ENCODE results near the gene CLASRP. TPM values are rescaled to one million over a fixed set of nuclear protein-coding genes. Genes with fewer than 3 reads are reported as not detected.
A peak's percentile ranks its signal among the peaks of the same experiment; 100 is the strongest.

CLASRP gene
- total and polyA plus RNA-seq, 9 of the 15 experiments (the other 6 are each of a cell fraction or from before 2014, with no cell fraction given) = 0.94 to 86.3 (median 44.0) TPM

DNA sequence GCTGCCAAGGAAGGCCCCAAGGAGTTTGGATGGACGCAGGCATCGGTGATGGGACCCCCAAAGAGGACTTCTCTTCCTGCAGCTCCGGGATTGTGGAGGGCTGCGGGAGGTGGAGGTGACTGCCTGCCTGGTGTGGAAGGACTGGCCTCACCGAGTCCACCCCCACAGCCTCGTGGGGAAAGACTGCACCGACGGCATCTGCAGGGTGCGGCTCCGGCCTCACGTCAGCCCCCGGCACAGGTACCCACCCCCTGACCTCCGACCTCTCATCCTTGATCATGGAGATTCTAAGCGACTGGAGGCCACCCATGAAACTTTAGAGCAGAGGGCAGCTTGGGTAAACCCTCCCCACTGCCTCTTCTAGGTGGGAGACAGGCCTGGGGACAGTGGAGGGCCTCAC, 16.9 kb upstream of the CLASRP start:
- DNase-seq (ENCODE audit: extremely low read depth in 1 of 4, low spot score in 3 of 4) (peak in 1 of 4 experiments; percentile 9), FAIRE-seq (no peak), ATAC-seq (no peak)
- H3K9me3 ChIP-seq (replicated peaks; ENCODE audit: control insufficient read depth, insufficient read depth, low read depth, low read length) = no peaks in the 10 kb centered on the region
- CTCF ChIA-PET (ENCODE audit: low intra/inter-chr PET ratio) = no interaction called here
- no peak overlapping the region for H2AFZ ChIP-seq (ENCODE audit: low read depth, low read length)
- intact Hi-C loops (cut with micrococcal nuclease) = no loop called here
- no peak overlapping the region for H3K4me3 ChIP-seq
- H3K79me2 ChIP-seq (ENCODE audit: control insufficient read depth, insufficient read depth, low read length) = no peaks in the 10 kb centered on the region
- no TSS peak for BruUV-seq (replicated peaks)
- peaks cover 0 to 5% of the 10 kb centered on the region in 2 experiments; a peak in 2 of 5 replicates for H3K4me1 ChIP-seq (replicated peaks in 1 of 2; ENCODE audit: control insufficient read depth in 2 of 2, insufficient read depth in 2 of 2, low read length in 2 of 2)
- no peak overlapping the region for H3K4me2 ChIP-seq (ENCODE audit: insufficient read depth, low read length)
- H3K27ac ChIP-seq (ENCODE audit: extremely low read depth, low read depth, low read length) = no peak overlapping the region
- no peaks in the 10 kb centered on the region for H3K36me3 ChIP-seq (ENCODE audit: control insufficient read depth, insufficient read depth, low read length)
- in situ Hi-C loops (cut with MboI) = no loop called here
- no peaks in the 10 kb centered on the region for H4K20me1 ChIP-seq (replicated peaks; ENCODE audit: control insufficient read depth, insufficient read depth, low read length)
- peak; percentile 61 for TF ChIP-seq NR2C1 (IDR thresholded peaks at IDR 0.05)
- no peak for TF ChIP-seq NR2C1 (tag; IDR thresholded peaks at IDR 0.05)
- no peak for TF ChIP-seq NR3C1 (CRISPR knock-in tag; IDR thresholded peaks at IDR 0.05)
- no peak overlapping the region for H3K9ac ChIP-seq (ENCODE audit: insufficient read depth in 1 of 2, low read depth in 2 of 2, low read length in 2 of 2)
- no peaks in the 10 kb centered on the region for H3K9me1 ChIP-seq (ENCODE audit: control insufficient read depth, insufficient read depth, low read length)
- no peaks in the 10 kb centered on the region; a peak in 1 of 5 replicates for H3K27me3 ChIP-seq (ENCODE audit: control insufficient read depth in 2 of 2, insufficient read depth in 2 of 2, low read length in 2 of 2)
- POLR2A ChIA-PET = no interaction called here
- 55% methylated on average over 14 of the region's 14 CpGs for WGBS (ENCODE audit: insufficient coverage, low coverage, missing lambda C conversion rate)

DNA sequence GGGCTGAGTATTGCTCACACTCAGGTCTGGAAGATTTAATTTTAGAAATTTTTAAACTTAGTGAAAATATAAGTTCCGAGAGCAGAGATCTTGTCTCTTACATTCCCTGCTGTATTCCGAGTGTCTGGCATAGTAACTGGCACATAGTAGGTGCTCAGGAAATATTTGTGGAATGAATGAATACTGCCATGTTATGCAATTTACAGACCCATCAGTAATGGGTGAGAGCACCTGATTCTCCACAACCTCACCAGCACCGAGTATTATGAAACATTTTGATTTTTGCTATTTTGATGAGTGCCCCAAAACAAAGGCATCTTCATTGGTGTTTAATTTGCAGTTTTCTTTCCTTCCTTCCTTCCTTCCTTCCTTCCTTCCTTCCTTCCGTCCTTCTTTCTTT, 15.8 kb upstream of the CLASRP start:
- BruUV-seq (replicated peaks) = no TSS peak

More for the DNA sequence above, 15.8 kb upstream of the CLASRP start:
- no peaks in the 10 kb centered on the region for H3K9me3 ChIP-seq (replicated peaks; ENCODE audit: control insufficient read depth, insufficient read depth, low read depth, low read length)
- H3K4me2 ChIP-seq (ENCODE audit: insufficient read depth, low read length) = no peak overlapping the region
- H3K4me3 ChIP-seq = no peak overlapping the region
- H3K9me1 ChIP-seq (ENCODE audit: control insufficient read depth, insufficient read depth, low read length) = no peaks in the 10 kb centered on the region
- no peaks in the 10 kb centered on the region for H3K79me2 ChIP-seq (ENCODE audit: control insufficient read depth, insufficient read depth, low read length)
- 62% methylated on average over 3 of the region's 4 CpGs for WGBS (ENCODE audit: insufficient coverage, low coverage, missing lambda C conversion rate)
- no peak overlapping the region for H3K27ac ChIP-seq (ENCODE audit: extremely low read depth, low read depth, low read length)
- no peaks in the 10 kb centered on the region for H3K36me3 ChIP-seq (ENCODE audit: control insufficient read depth, insufficient read depth, low read length)
- H3K9ac ChIP-seq (ENCODE audit: insufficient read depth in 1 of 2, low read depth in 2 of 2, low read length in 2 of 2) = no peak overlapping the region
- intact Hi-C loops (cut with micrococcal nuclease) = no loop called here
- H3K4me1 ChIP-seq (replicated peaks in 1 of 2; ENCODE audit: control insufficient read depth in 2 of 2, insufficient read depth in 2 of 2, low read length in 2 of 2) = peaks cover 0 to 5% of the 10 kb centered on the region in 2 experiments; a peak in 2 of 5 replicates
- in situ Hi-C loops (cut with MboI) = no loop called here
- H3K27me3 ChIP-seq (ENCODE audit: control insufficient read depth in 2 of 2, insufficient read depth in 2 of 2, low read length in 2 of 2) = no peaks in the 10 kb centered on the region; a peak in 1 of 5 replicates
- FAIRE-seq = peak; percentile 26
- no peak for ATAC-seq
- ChIA-PET POLR2A (no interaction called here), CTCF (ENCODE audit: low intra/inter-chr PET ratio) (no interaction called here)
- H4K20me1 ChIP-seq (replicated peaks; ENCODE audit: control insufficient read depth, insufficient read depth, low read length) = no peaks in the 10 kb centered on the region
- peak; percentile 97 for TF ChIP-seq RBM25 (IDR thresholded peaks at IDR 0.05; ENCODE audit: low read depth, low read length, severe bottlenecking)
- peak; percentile 91 for TF ChIP-seq ZKSCAN1 (IDR thresholded peaks at IDR 0.05; ENCODE audit: low read depth, low read length)
- no peak for TF ChIP-seq RBM17 (IDR thresholded peaks at IDR 0.05; ENCODE audit: borderline replicate concordance, low read depth, low read length)
- no peak for DNase-seq (ENCODE audit: extremely low read depth in 1 of 4, low spot score in 3 of 4)
- no peak overlapping the region for H2AFZ ChIP-seq (ENCODE audit: low read depth, low read length)
